Medulla oblongata (tissue), 1 donor: ENCODE measurements around the gene EPS15.

Experiments used
- DNase-seq: peaks from one replicate; pipeline ENCODE4 v3.0.0-alpha.2; 2015; ENCODE audit errors: extremely low spot score

The EPS15 gene

GRCh38 chr1:51316113-51316845 is 202.8 kb downstream of the EPS15 start:
- DNase-seq, result no peak

GRCh38 chr1:51314974-51315373 is 204.1 kb downstream of the EPS15 start:
- no peak for DNase-seq

- no peak for DNase-seq
Observed at GRCh38 chr1:51313961-51314777, 204.9 kb downstream of the EPS15 start.

GRCh38 chr1:51313268-51313852 is 205.7 kb downstream of the EPS15 start:
- DNase-seq, result no peak

GRCh38 chr1:51312718-51313117 is 206.3 kb downstream of the EPS15 start:
- DNase-seq, result no peak

GRCh38 chr1:51311826-51312225 is 207.2 kb downstream of the EPS15 start:
- no peak for DNase-seq

GRCh38 chr1:51310871-51311613 is 208.0 kb downstream of the EPS15 start:
- DNase-seq, result no peak

GRCh38 chr1:51309291-51309690 is 209.8 kb downstream of the EPS15 start:
- no peak for DNase-seq

GRCh38 chr1:51308636-51309035 is 210.4 kb downstream of the EPS15 start:
- no peak for DNase-seq

- no peak for DNase-seq
Observed at GRCh38 chr1:51306950-51307349, 212.1 kb downstream of the EPS15 start.

GRCh38 chr1:51305371-51305823 is 213.7 kb downstream of the EPS15 start:
- no peak for DNase-seq

- DNase-seq, result no peak
Observed at GRCh38 chr1:51304360-51304759, 214.7 kb downstream of the EPS15 start.
